OCI-LY3 (cell line): ENCODE data around the gene ABCA2.

Source experiments
- H2AFZ ChIP-seq: fragments of 200-600, 300-600 bp; shearing (Covaris generic); 2 replicates; pipeline ENCODE4 v1.6.0; 2014; ENCODE audit warnings: antibody characterized with exemption, low read depth, low read length
- H3K27ac ChIP-seq: fragments of 200-600, 300-600 bp; sonication (generic); 2 replicates; pipeline ENCODE4 v1.5.1; 2014; ENCODE audit warnings: mild to moderate bottlenecking, low read length, moderate library complexity, mixed read lengths
- H3K27me3 ChIP-seq: fragments of 200-600, 300-600 bp; sonication (generic); 2 replicates; pipeline ENCODE4 v1.6.1; 2014; ENCODE audit warnings: low read depth, low read length, mixed read lengths
- H3K36me3 ChIP-seq: fragments of 200-600, 300-600 bp; sonication (generic); replicated peaks from 2 replicates; pipeline ENCODE3; 2014; ENCODE audit warnings: low read depth, low read length, mixed read lengths
- H3K4me1 ChIP-seq: fragments of 300-600, 200-600 bp; sonication (generic); 2 replicates; pipeline ENCODE4 v1.6.1; 2014; ENCODE audit warnings: low read length, mixed read lengths
- H3K4me2 ChIP-seq: fragments of 200-600, 300-600 bp; sonication (generic); 2 replicates; pipeline ENCODE4 v1.6.1; 2014; ENCODE audit warnings: low read length, mixed read lengths
- H3K4me3 ChIP-seq: fragments of 300-600, 200-600 bp; sonication (generic); 2 replicates; pipeline ENCODE4 v1.5.1; 2014; ENCODE audit warnings: antibody characterized with exemption, mild to moderate bottlenecking, low read length, moderate library complexity
- H3K79me2 ChIP-seq: fragments of 300-600, 200-600 bp; shearing (Covaris generic); 2 replicates; pipeline ENCODE4 v1.6.1; 2014; ENCODE audit warnings: mild to moderate bottlenecking, low read length, mixed read lengths
- H3K9ac ChIP-seq: fragments of 300-600, 200-600 bp; shearing (Covaris generic); 2 replicates; pipeline ENCODE4 v1.6.0; 2014; ENCODE audit warnings: mild to moderate bottlenecking, low read length, moderate library complexity
- H3K9me3 ChIP-seq: fragments of 200-600, 300-600 bp; shearing (Covaris generic); 2 replicates; pipeline ENCODE4 v1.6.1; 2014; ENCODE audit warnings: low read length, mixed read lengths; ENCODE audit not compliant: insufficient read depth
- H4K20me1 ChIP-seq: fragments of 200-600, 300-600 bp; sonication (generic); 2 replicates; pipeline ENCODE4 v1.6.1; 2016; ENCODE audit warnings: low read length, mixed read lengths; ENCODE audit not compliant: insufficient read depth
- CTCF ChIP-seq: fragments of 200-600, 300-600 bp; sonication (generic); IDR thresholded peaks from 2 replicates; pipeline ENCODE4 v1.5.1; 2014; ENCODE audit warnings: antibody characterized with exemption, low read length, low read depth
- EZH2phosphoT487 ChIP-seq: fragments of 200-600 bp; shearing (Covaris generic); IDR thresholded peaks from 2 replicates; pipeline ENCODE4 v1.6.1; 2018; ENCODE audit warnings: antibody characterized with exemption, mixed run types, low read depth

ABCA2 gene

GRCh38 chr9:136983656-136984314 is 44.3 kb downstream of the ABCA2 start:
- Histone ChIP-seq H3K79me2 (no peaks in the 10 kb centered on the region), H3K9ac (no peak overlapping the region), H3K27me3 (no peaks in the 10 kb centered on the region), H3K4me2 (no peak overlapping the region), H3K9me3 (no peaks in the 10 kb centered on the region), H2AFZ (no peak overlapping the region), H3K4me3 (no peak overlapping the region), H3K27ac (no peak overlapping the region), H4K20me1 (no peaks in the 10 kb centered on the region), H3K36me3 (no peaks in the 10 kb centered on the region), H3K4me1 (no peaks in the 10 kb centered on the region)
- no peak for TF ChIP-seq CTCF
- no peak for TF ChIP-seq EZH2phosphoT487

GRCh38 chr9:136983167-136983566 is 44.9 kb downstream of the ABCA2 start:
- H3K4me1 ChIP-seq = no peaks in the 10 kb centered on the region
- no peak overlapping the region for H3K4me3 ChIP-seq
- no peaks in the 10 kb centered on the region for H3K36me3 ChIP-seq

GRCh38 chr9:136982232-136983051 is 45.6 kb downstream of the ABCA2 start, which contains the start of gene LCNL1:
LCNL1 (plus strand) TSS chr9:136982993; CDS start chr9:136983587, 594 bp downstream.
- TF ChIP-seq EZH2phosphoT487 = no peak
- no peaks in the 10 kb centered on the region for H3K36me3 ChIP-seq
- no peak within 1 kb of the TSS for H3K27ac ChIP-seq
- H3K4me1 ChIP-seq = no peaks in the 10 kb centered on the region
- H4K20me1 ChIP-seq = no peaks in the 10 kb centered on the region
- H3K79me2 ChIP-seq = no peaks in the 10 kb centered on the region
- no peak within 1 kb of the TSS for H2AFZ ChIP-seq
- H3K9ac ChIP-seq = no peak within 1 kb of the TSS
- no peak within 1 kb of the TSS for H3K4me2 ChIP-seq
- no peaks in the 10 kb centered on the region for H3K27me3 ChIP-seq
- no peaks in the 10 kb centered on the region for H3K9me3 ChIP-seq
- no peak within 1 kb of the TSS for H3K4me3 ChIP-seq

More at GRCh38 chr9:136983167-136983566, 44.9 kb downstream of the ABCA2 start:
- Histone ChIP-seq H3K79me2 (no peaks in the 10 kb centered on the region), H3K4me2 (no peak overlapping the region), H3K27ac (no peak overlapping the region), H3K9ac (no peak overlapping the region), H2AFZ (no peak overlapping the region), H3K9me3 (no peaks in the 10 kb centered on the region), H3K27me3 (no peaks in the 10 kb centered on the region), H4K20me1 (no peaks in the 10 kb centered on the region)
- TF ChIP-seq CTCF (no peak), EZH2phosphoT487 (no peak)

- H3K4me2 ChIP-seq = no peak overlapping the region
- no peak overlapping the region for H3K27ac ChIP-seq
- TF ChIP-seq EZH2phosphoT487 (no peak), CTCF (no peak)
Observed at GRCh38 chr9:136981588-136982231, 46.3 kb downstream of the ABCA2 start.

More at GRCh38 chr9:136981588-136982231, 46.3 kb downstream of the ABCA2 start:
- H3K36me3 ChIP-seq = no peaks in the 10 kb centered on the region
- H2AFZ ChIP-seq = no peak overlapping the region
- no peaks in the 10 kb centered on the region for H3K79me2 ChIP-seq
- H3K4me1 ChIP-seq = no peaks in the 10 kb centered on the region
- H3K9ac ChIP-seq = no peak overlapping the region
- no peaks in the 10 kb centered on the region for H3K27me3 ChIP-seq
- H3K4me3 ChIP-seq = no peak overlapping the region
- no peaks in the 10 kb centered on the region for H3K9me3 ChIP-seq
- H4K20me1 ChIP-seq = no peaks in the 10 kb centered on the region
